HEK293 (cell line): ENCODE measurements around the gene GNB1L.

Experiments used
- FEZF1 ChIP-seq: fragments of 450-650 bp; formaldehyde crosslinking; IDR thresholded peaks from 2 replicates; pipeline ENCODE4 v1.5.1; 2016; ENCODE audit warnings: missing biosample characterization, missing genetic modification characterization
- GLIS1 ChIP-seq: fragments of 450-650 bp; formaldehyde crosslinking; IDR thresholded peaks from 2 replicates; pipeline ENCODE4 v1.5.1; 2016; ENCODE audit warnings: missing biosample characterization, missing genetic modification characterization
- KLF1 ChIP-seq: fragments of 450-650 bp; formaldehyde crosslinking; IDR thresholded peaks from 2 replicates; pipeline ENCODE4 v1.5.1; 2016; ENCODE audit warnings: missing biosample characterization, missing genetic modification characterization
- OVOL3 ChIP-seq: fragments of 450-650 bp; formaldehyde crosslinking; IDR thresholded peaks from 2 replicates; pipeline ENCODE4 v1.5.1; 2016; ENCODE audit warnings: missing biosample characterization, missing genetic modification characterization
- PRDM6 ChIP-seq: fragments of 450-650 bp; formaldehyde crosslinking; IDR thresholded peaks from 2 replicates; pipeline ENCODE4 v1.5.1; 2017; ENCODE audit warnings: missing biosample characterization, missing genetic modification characterization
- SP2 ChIP-seq: fragments of 450-650 bp; formaldehyde crosslinking; IDR thresholded peaks from 2 replicates; pipeline ENCODE4 v1.5.1; 2016; ENCODE audit warnings: missing biosample characterization, missing genetic modification characterization
- SP7 ChIP-seq: fragments of 450-650 bp; formaldehyde crosslinking; IDR thresholded peaks from 2 replicates; pipeline ENCODE4 v1.5.1; 2016; ENCODE audit warnings: missing biosample characterization, missing genetic modification characterization
- ZBTB11 ChIP-seq: fragments of 450-650 bp; formaldehyde crosslinking; conservative IDR thresholded peaks from 2 replicates; pipeline ENCODE4 v1.5.1; 2016; ENCODE audit warnings: low read depth, missing biosample characterization, missing genetic modification characterization
- ZBTB17 ChIP-seq: fragments of 450-650 bp; formaldehyde crosslinking; IDR thresholded peaks from 2 replicates; pipeline ENCODE4 v1.5.1; 2016; ENCODE audit warnings: missing biosample characterization, missing genetic modification characterization
- ZBTB48 ChIP-seq: fragments of 450-650 bp; formaldehyde crosslinking; IDR thresholded peaks from 2 replicates; pipeline ENCODE4 v1.5.1; 2016; ENCODE audit warnings: missing biosample characterization, missing genetic modification characterization
- ZNF133 ChIP-seq: fragments of 450-650 bp; formaldehyde crosslinking; IDR thresholded peaks from 2 replicates; pipeline ENCODE4 v1.5.1; 2016; ENCODE audit warnings: missing biosample characterization, missing genetic modification characterization
- ZNF138 ChIP-seq: fragments of 450-650 bp; formaldehyde crosslinking; IDR thresholded peaks from 2 replicates; pipeline ENCODE4 v1.5.1; 2016; ENCODE audit warnings: missing biosample characterization, missing genetic modification characterization, borderline replicate concordance
- ZNF184 ChIP-seq: fragments of 450-650 bp; IDR thresholded peaks from 2 replicates; pipeline ENCODE4 v1.5.1; 2018; ENCODE audit warnings: missing biosample characterization, mild to moderate bottlenecking, missing genetic modification characterization
- ZNF292 ChIP-seq: fragments of 450-650 bp; formaldehyde crosslinking; IDR thresholded peaks from 2 replicates; pipeline ENCODE4 v1.5.1; 2016; ENCODE audit warnings: low read depth, missing biosample characterization, missing genetic modification characterization, borderline replicate concordance
- ZNF311 ChIP-seq: fragments of 450-650 bp; formaldehyde crosslinking; IDR thresholded peaks from 2 replicates; pipeline ENCODE4 v1.5.1; 2017; ENCODE audit warnings: missing biosample characterization, missing genetic modification characterization, borderline replicate concordance
- ZNF335 ChIP-seq: fragments of 450-650 bp; formaldehyde crosslinking; conservative IDR thresholded peaks from 2 replicates; pipeline ENCODE4 v1.5.1; 2016; ENCODE audit warnings: missing biosample characterization, missing genetic modification characterization
- ZNF341 ChIP-seq: fragments of 450-650 bp; formaldehyde crosslinking; IDR thresholded peaks from 2 replicates; pipeline ENCODE4; 2016; ENCODE audit warnings: low read depth, missing biosample characterization, missing genetic modification characterization
- ZNF48 ChIP-seq: fragments of 450-650 bp; formaldehyde crosslinking; IDR thresholded peaks from 2 replicates; pipeline ENCODE4 v1.5.1; 2016; ENCODE audit warnings: missing biosample characterization, missing genetic modification characterization
- ZNF580 ChIP-seq: fragments of 450-650 bp; formaldehyde crosslinking; IDR thresholded peaks from 2 replicates; pipeline ENCODE4 v1.5.1; 2016; ENCODE audit warnings: missing biosample characterization, missing genetic modification characterization
- ZNF621 ChIP-seq: fragments of 450-650 bp; formaldehyde crosslinking; IDR thresholded peaks from 2 replicates; pipeline ENCODE4 v1.5.1; 2017; ENCODE audit warnings: missing biosample characterization, missing genetic modification characterization
- ZNF776 ChIP-seq: fragments of 450-650 bp; formaldehyde crosslinking; IDR thresholded peaks from 2 replicates; pipeline ENCODE4 v1.5.0; 2017; ENCODE audit warnings: missing biosample characterization, missing genetic modification characterization, borderline replicate concordance
- TF ChIP-seq, protein P1 (sequence below): fragments of 450-650 bp; formaldehyde crosslinking; IDR thresholded peaks from 2 replicates; pipeline ENCODE4 v1.5.1; 2016; ENCODE audit warnings: missing biosample characterization, missing genetic modification characterization, borderline replicate concordance
- TF ChIP-seq, protein P2 (sequence below): fragments of 450-650 bp; formaldehyde crosslinking; IDR thresholded peaks from 2 replicates; pipeline ENCODE4 v1.5.1; 2016; ENCODE audit warnings: missing biosample characterization, missing genetic modification characterization
- TF ChIP-seq, protein P3 (sequence below): fragments of 450-650 bp; formaldehyde crosslinking; optimal IDR thresholded peaks from 2 replicates; pipeline ENCODE3; 2016; ENCODE audit warnings: missing biosample characterization, mild to moderate bottlenecking, missing genetic modification characterization

GNB1L gene

GRCh38 chr22:19855504-19856409 lies 1.1 kb upstream of the GNB1L start (continued):
- TF ChIP-seq ZNF133 (tag by site-specific recombination) (no peak), SP2 (tag by site-specific recombination) (no peak), SP7 (tag by site-specific recombination) (peak; percentile 85), GLIS1 (tag by site-specific recombination) (peak; percentile 38; the same call in 1 of the 2 replicates), ZNF621 (tag by site-specific recombination) (no peak), ZNF48 (no peak), ZBTB17 (tag by site-specific recombination) (peak; percentile 84), ZNF292 (tag by site-specific recombination) (no peak), FEZF1 (peak; percentile 37; the same call in 1 of the 2 replicates), ZNF341 (tag by site-specific recombination) (no peak), ZNF776 (no peak), ZBTB11 (tag by site-specific recombination) (peak; percentile 95), OVOL3 (tag by site-specific recombination) (no peak), ZNF335 (peak; percentile 94), ZNF138 (no peak), ZNF580 (tag by site-specific recombination) (no peak; the same call in 1 of the 2 replicates), ZNF184 (no peak; the same call in 1 of the 2 replicates), ZNF311 (no peak), KLF1 (tag by site-specific recombination) (peak; percentile 64), ZBTB48 (tag by site-specific recombination) (peak; percentile 91), PRDM6 (tag by site-specific recombination) (peak; percentile 73; the same call in 1 of the 2 replicates)
- TF ChIP-seq, protein P1, sequence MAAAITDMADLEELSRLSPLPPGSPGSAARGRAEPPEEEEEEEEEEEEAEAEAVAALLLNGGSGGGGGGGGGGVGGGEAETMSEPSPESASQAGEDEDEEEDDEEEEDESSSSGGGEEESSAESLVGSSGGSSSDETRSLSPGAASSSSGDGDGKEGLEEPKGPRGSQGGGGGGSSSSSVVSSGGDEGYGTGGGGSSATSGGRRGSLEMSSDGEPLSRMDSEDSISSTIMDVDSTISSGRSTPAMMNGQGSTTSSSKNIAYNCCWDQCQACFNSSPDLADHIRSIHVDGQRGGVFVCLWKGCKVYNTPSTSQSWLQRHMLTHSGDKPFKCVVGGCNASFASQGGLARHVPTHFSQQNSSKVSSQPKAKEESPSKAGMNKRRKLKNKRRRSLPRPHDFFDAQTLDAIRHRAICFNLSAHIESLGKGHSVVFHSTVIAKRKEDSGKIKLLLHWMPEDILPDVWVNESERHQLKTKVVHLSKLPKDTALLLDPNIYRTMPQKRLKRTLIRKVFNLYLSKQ (tag by site-specific recombination) = no peak
- TF ChIP-seq, protein P2, sequence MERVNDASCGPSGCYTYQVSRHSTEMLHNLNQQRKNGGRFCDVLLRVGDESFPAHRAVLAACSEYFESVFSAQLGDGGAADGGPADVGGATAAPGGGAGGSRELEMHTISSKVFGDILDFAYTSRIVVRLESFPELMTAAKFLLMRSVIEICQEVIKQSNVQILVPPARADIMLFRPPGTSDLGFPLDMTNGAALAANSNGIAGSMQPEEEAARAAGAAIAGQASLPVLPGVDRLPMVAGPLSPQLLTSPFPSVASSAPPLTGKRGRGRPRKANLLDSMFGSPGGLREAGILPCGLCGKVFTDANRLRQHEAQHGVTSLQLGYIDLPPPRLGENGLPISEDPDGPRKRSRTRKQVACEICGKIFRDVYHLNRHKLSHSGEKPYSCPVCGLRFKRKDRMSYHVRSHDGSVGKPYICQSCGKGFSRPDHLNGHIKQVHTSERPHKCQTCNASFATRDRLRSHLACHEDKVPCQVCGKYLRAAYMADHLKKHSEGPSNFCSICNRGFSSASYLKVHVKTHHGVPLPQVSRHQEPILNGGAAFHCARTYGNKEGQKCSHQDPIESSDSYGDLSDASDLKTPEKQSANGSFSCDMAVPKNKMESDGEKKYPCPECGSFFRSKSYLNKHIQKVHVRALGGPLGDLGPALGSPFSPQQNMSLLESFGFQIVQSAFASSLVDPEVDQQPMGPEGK (tag by site-specific recombination) = peak; percentile 79
- TF ChIP-seq, protein P3, sequence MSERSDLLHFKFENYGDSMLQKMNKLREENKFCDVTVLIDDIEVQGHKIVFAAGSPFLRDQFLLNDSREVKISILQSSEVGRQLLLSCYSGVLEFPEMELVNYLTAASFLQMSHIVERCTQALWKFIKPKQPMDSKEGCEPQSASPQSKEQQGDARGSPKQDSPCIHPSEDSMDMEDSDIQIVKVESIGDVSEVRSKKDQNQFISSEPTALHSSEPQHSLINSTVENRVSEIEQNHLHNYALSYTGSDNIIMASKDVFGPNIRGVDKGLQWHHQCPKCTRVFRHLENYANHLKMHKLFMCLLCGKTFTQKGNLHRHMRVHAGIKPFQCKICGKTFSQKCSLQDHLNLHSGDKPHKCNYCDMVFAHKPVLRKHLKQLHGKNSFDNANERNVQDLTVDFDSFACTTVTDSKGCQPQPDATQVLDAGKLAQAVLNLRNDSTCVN (tag by site-specific recombination) = no peak
